Lower leg skin (tissue), 3 donors: ENCODE measurements around the gene RNF212.

Experiments
- CTCF ChIP-seq, 3 donors: fragments of 450-650 bp; IDR thresholded peaks; one replicate each; pipeline ENCODE4 v1.5.1; 2016; ENCODE audit warnings: antibody characterized with exemption in 3 of 3, mild to moderate bottlenecking in 3 of 3, moderate library complexity in 2 of 3
- POLR2A ChIP-seq, 2 donors: fragments of 450-650 bp; IDR thresholded peaks; one replicate each; pipeline ENCODE4 v1.6.1; 2016 to 2017; ENCODE audit warnings: antibody characterized with exemption in 2 of 2, mild to moderate bottlenecking in 1 of 2, moderate library complexity in 1 of 2

DNA sequence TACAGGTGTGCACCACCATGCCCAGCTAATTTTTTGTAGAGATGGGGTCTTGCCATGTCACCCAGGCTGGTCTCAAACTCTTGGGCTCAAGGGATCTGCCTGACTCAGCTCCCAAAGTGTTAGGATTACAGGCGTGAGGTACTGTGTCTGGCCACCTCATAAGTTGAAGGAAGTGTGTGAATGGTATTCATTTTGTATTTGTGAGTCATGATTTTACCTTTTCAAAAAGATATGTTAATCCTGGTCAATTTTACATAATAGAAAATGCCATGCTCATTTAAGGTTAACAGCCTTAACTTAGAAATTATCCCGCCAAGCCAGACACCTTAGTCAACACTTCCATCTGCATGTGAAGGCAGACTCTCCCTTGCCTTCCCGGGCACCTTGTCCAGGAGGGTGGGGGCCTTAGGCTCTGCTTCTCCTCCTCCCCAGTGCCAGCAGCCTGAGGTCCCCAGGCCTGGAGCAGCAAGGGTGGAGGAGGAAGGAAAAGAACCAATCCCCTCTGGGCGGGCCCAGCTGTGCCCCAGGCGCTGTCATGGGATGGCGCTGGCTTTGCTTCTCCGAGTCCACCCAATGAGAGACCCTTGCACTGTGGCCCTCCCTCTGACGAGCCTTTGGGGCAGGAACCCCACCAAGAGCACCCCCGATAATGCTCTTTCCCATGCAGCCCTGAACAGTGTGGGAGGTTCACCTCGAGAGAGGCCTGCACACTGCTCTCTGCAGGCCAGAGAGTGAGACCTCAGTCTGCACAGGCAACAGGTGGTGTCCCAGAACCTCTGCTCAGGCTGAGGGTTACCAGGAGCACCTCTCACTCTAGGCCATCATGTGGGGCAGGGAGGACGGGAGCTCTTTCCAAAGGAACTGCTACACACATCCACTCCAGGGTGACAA is 37.3 kb downstream of the RNF212 start:
- no peak for TF ChIP-seq CTCF (IDR thresholded peaks at IDR 0.05)
- no peak for TF ChIP-seq POLR2A (IDR thresholded peaks at IDR 0.05)
